Stomach (tissue), 9 donors: ENCODE data around the gene DUOX2. TPM values are rescaled to one million over a fixed set of nuclear protein-coding genes. Genes with fewer than 3 reads are reported as not detected.
A peak's percentile ranks its signal among the peaks of the same experiment; 100 is the strongest.

Source experiments
- DNase-seq, 2 donors: peaks; one replicate each; pipeline versions ENCODE4 v3.0.0 to v3.0.0-alpha.2; 2013 to 2019
- H3K27ac ChIP-seq, 5 donors: fragments of 200-600 bp in 4 of 5; sonication (generic) in 4 of 5; one replicate each; pipeline ENCODE4 v1.5.1; 2013 to 2019; ENCODE audit warnings: mild to moderate bottlenecking in 1 of 5, moderate library complexity in 1 of 5
- H3K27me3 ChIP-seq, 3 donors: fragments of 200-600 bp; sonication (generic); one replicate each; pipeline ENCODE4 v1.5.1; 2017 to 2019; ENCODE audit warnings: mixed run types in 1 of 3
- H3K36me3 ChIP-seq, 4 donors: fragments of 200-600 bp; sonication (generic); 1 replicate in 3 of 4; 2 replicates in 1 of 4; pipeline ENCODE4 v1.5.1; 2016 to 2019
- H3K4me1 ChIP-seq, 4 donors: fragments of 200-600 bp; sonication (generic); one replicate each; pipeline ENCODE4 v1.5.1; 2016 to 2019
- H3K4me3 ChIP-seq, 4 donors: fragments of 200-600 bp; sonication (generic) in 3 of 4; one replicate each; pipeline ENCODE4 v1.5.1; 2016 to 2019; ENCODE audit warnings: mild to moderate bottlenecking in 1 of 4
- H3K9me3 ChIP-seq, 4 donors: fragments of 200-600 bp; sonication (generic); one replicate each; pipeline ENCODE4 v1.5.1; 2016 to 2019
- CTCF ChIP-seq, 7 experiments: fragments of 450-650 bp in 4 of 7; fragments of 200-600 bp in 3 of 7; sonication (generic) in 3 of 7; IDR thresholded peaks; one replicate each; pipeline ENCODE4 v1.5.1; 2016 to 2019; ENCODE audit warnings: antibody characterized with exemption in 7 of 7, control low read depth in 2 of 7, mild to moderate bottlenecking in 1 of 7
- EP300 ChIP-seq: sonication (generic); formaldehyde crosslinking; IDR thresholded peaks from one replicate; pipeline ENCODE4 v1.6.1; 2017; ENCODE audit warnings: antibody characterized with exemption
- POLR2A ChIP-seq, 4 donors: fragments of 450-650 bp; IDR thresholded peaks; one replicate each; pipeline ENCODE4 v1.6.1; 2016; ENCODE audit warnings: antibody characterized with exemption in 4 of 4, control low read depth in 2 of 4, mild to moderate bottlenecking in 1 of 4, moderate library complexity in 1 of 4
- POLR2AphosphoS5 ChIP-seq, 3 donors: sonication (generic); formaldehyde crosslinking; IDR thresholded peaks; one replicate each; pipeline ENCODE4 v1.6.1; 2016; ENCODE audit warnings: antibody characterized with exemption in 3 of 3
- WGBS, 5 donors: extraction: QIAGEN DNeasy Blood & Tissue Kit in 3 of 5; methylation state at CpG; one replicate each; pipeline versions ENCODE4 v1.1.5 to v1.1.7; 2013 to 2018; 5-methylcytosine and 5-hydroxymethylcytosine counted together
- intact Hi-C: fragments of 100-400 bp; cut with DNase I; formaldehyde crosslinking; loops from one replicate; pipeline ENCODE4 v1.15.1; 2023; ENCODE audit warnings: low total_unique reads
- polyA plus RNA-seq, 3 donors: library from polyadenylated mRNA; stranded (reverse); fragments of 200-250 nt; gene quantifications; one replicate each; pipeline ENCODE4 v1.2.3, GENCODE V29; 2013
- total RNA-seq, 5 donors: library from RNA; depleted of rRNA; stranded (reverse); fragments of >200 nt; gene quantifications; one replicate each; pipeline versions ENCODE4 v1.1.0 to v1.2.3, GENCODE V29; 2014 to 2016
- donor health status: healthy with polysubstance abuse.
- donor health status: Bipolar disorder and iron deficiency.
- donor health status: healthy.

Gene DUOX2
- total and polyA plus RNA-seq, 8 donors = 1.2 to 445 (median 54.5) TPM

- H3K27me3 ChIP-seq = peaks cover 0 to 7% (median 0%) of the 10 kb centered on the region in 3 donors
- no peak overlapping the region for H3K4me3 ChIP-seq
- peaks cover 0 to 26% (median 6%) of the 10 kb centered on the region in 4 donors for H3K36me3 ChIP-seq
- no peaks in the 10 kb centered on the region for H3K9me3 ChIP-seq
- DNase-seq = peak in 1 of 2 donors; percentile 24
- H3K4me1 ChIP-seq = peaks cover 0 to 6% (median 0%) of the 10 kb centered on the region in 4 donors
- intact Hi-C loops = no loop called here
- TF ChIP-seq CTCF (IDR thresholded peaks at IDR 0.05) (no peak), POLR2A (IDR thresholded peaks at IDR 0.05) (no peak), EP300 (no peak), POLR2AphosphoS5 (IDR thresholded peaks at IDR 0.05) (no peak)
- 89 to 95% (median 90%) methylated on average over 6 of the region's 6 CpGs for WGBS, 5 donors
- no peak overlapping the region for H3K27ac ChIP-seq
These were observed 11.7 kb downstream of the DUOX2 start for GRCh38 chr15:45102226-45102625.

- Histone ChIP-seq H3K4me3 (no peak overlapping the region), H3K9me3 (no peaks in the 10 kb centered on the region), H3K27me3 (peaks cover 0 to 3% (median 0%) of the 10 kb centered on the region in 3 donors), H3K4me1 (peaks cover 0 to 6% (median 0%) of the 10 kb centered on the region in 4 donors), H3K27ac (no peak overlapping the region), H3K36me3 (peaks cover 0 to 23% (median 5%) of the 10 kb centered on the region in 4 donors)
- WGBS, 5 donors = 90 to 94% (median 94%) methylated on average over 12 of the region's 12 CpGs
- no peak for TF ChIP-seq CTCF (IDR thresholded peaks at IDR 0.05)
- TF ChIP-seq POLR2AphosphoS5 (IDR thresholded peaks at IDR 0.05) = no peak
- TF ChIP-seq POLR2A (IDR thresholded peaks at IDR 0.05) = no peak
- TF ChIP-seq EP300 = no peak
- intact Hi-C loops = no loop called here
- no peak for DNase-seq
These were observed 12.2 kb downstream of the DUOX2 start for GRCh38 chr15:45101749-45102148.

GRCh38 chr15:45100884-45101625 is 12.9 kb downstream of the DUOX2 start:
- intact Hi-C loops = no loop called here
- no peak for DNase-seq
- Histone ChIP-seq H3K27me3 (no peaks in the 10 kb centered on the region), H3K4me1 (peaks cover 0 to 6% (median 0%) of the 10 kb centered on the region in 4 donors), H3K36me3 (peaks cover 0 to 21% (median 4%) of the 10 kb centered on the region in 4 donors), H3K4me3 (no peak overlapping the region), H3K9me3 (no peaks in the 10 kb centered on the region), H3K27ac (no peak overlapping the region)
- WGBS, 5 donors = 67 to 71% (median 70%) methylated on average over 7 of the region's 7 CpGs
- TF ChIP-seq POLR2AphosphoS5 (IDR thresholded peaks at IDR 0.05) (no peak), CTCF (IDR thresholded peaks at IDR 0.05) (no peak), EP300 (no peak), POLR2A (IDR thresholded peaks at IDR 0.05) (no peak)

GRCh38 chr15:45099549-45100165 is 14.3 kb downstream of the DUOX2 start:
- 83 to 90% (median 89%) methylated on average over 23 of the region's 23 CpGs for WGBS, 5 donors
- Histone ChIP-seq H3K4me3 (no peak overlapping the region), H3K4me1 (no peaks in the 10 kb centered on the region), H3K27ac (no peak overlapping the region), H3K9me3 (no peaks in the 10 kb centered on the region), H3K36me3 (peaks cover 0 to 17% (median 4%) of the 10 kb centered on the region in 4 donors), H3K27me3 (no peaks in the 10 kb centered on the region)
- DNase-seq = no peak
- intact Hi-C loops = no loop called here
- TF ChIP-seq POLR2AphosphoS5 (IDR thresholded peaks at IDR 0.05) (no peak), CTCF (IDR thresholded peaks at IDR 0.05) (no peak), EP300 (no peak)
